ENCODE results near the gene CXCL17. TPM values are rescaled to one million over a fixed set of nuclear protein-coding genes. Genes with fewer than 3 reads are reported as not detected.

The CXCL17 gene
- polyA plus RNA-seq, 2 donors = 107 to 171 TPM

- Histone ChIP-seq H3K9me3 (ENCODE audit: control insufficient read depth in 2 of 2, insufficient read depth in 1 of 2, low read depth in 1 of 2, low read length in 1 of 2) (no peaks in the 10 kb centered on the region), H3K4me3 (ENCODE audit: low read depth in 1 of 2, low read length in 2 of 2) (no peak overlapping the region), H3K27me3 (ENCODE audit: control insufficient read depth in 1 of 2, insufficient read depth in 2 of 2, low read length in 2 of 2) (no peaks in the 10 kb centered on the region), H3K36me3 (ENCODE audit: control insufficient read depth in 2 of 2, insufficient read depth in 2 of 2, low read length in 1 of 2) (no peaks in the 10 kb centered on the region), H3K27ac (ENCODE audit: low read depth in 2 of 2, low read length in 1 of 2) (no peak overlapping the region), H3K4me1 (ENCODE audit: control insufficient read depth in 2 of 2, insufficient read depth in 2 of 2, low read length in 1 of 2) (no peaks in the 10 kb centered on the region)
- WGBS, 2 donors = 94 to 97% methylated on average over 2 of the region's 2 CpGs
Measured at GRCh38 chr19:42477117-42477516, 34.4 kb upstream of the CXCL17 start.

GRCh38 chr19:42475366-42475765 lies 32.6 kb upstream of the CXCL17 start:
- WGBS, 2 donors = 75 to 76% methylated on average over 3 to 4 of the region's 4 CpGs
- Histone ChIP-seq H3K9me3 (ENCODE audit: control insufficient read depth in 2 of 2, insufficient read depth in 1 of 2, low read depth in 1 of 2, low read length in 1 of 2) (no peaks in the 10 kb centered on the region), H3K4me1 (ENCODE audit: control insufficient read depth in 2 of 2, insufficient read depth in 2 of 2, low read length in 1 of 2) (no peaks in the 10 kb centered on the region), H3K27me3 (ENCODE audit: control insufficient read depth in 1 of 2, insufficient read depth in 2 of 2, low read length in 2 of 2) (no peaks in the 10 kb centered on the region), H3K36me3 (ENCODE audit: control insufficient read depth in 2 of 2, insufficient read depth in 2 of 2, low read length in 1 of 2) (no peaks in the 10 kb centered on the region), H3K27ac (ENCODE audit: low read depth in 2 of 2, low read length in 1 of 2) (no peak overlapping the region), H3K4me3 (ENCODE audit: low read depth in 1 of 2, low read length in 2 of 2) (no peak overlapping the region)

GRCh38 chr19:42474743-42475142 lies 32.0 kb upstream of the CXCL17 start:
- Histone ChIP-seq H3K4me3 (ENCODE audit: low read depth in 1 of 2, low read length in 2 of 2) (no peak overlapping the region), H3K27me3 (ENCODE audit: control insufficient read depth in 1 of 2, insufficient read depth in 2 of 2, low read length in 2 of 2) (no peaks in the 10 kb centered on the region), H3K36me3 (ENCODE audit: control insufficient read depth in 2 of 2, insufficient read depth in 2 of 2, low read length in 1 of 2) (no peaks in the 10 kb centered on the region), H3K4me1 (ENCODE audit: control insufficient read depth in 2 of 2, insufficient read depth in 2 of 2, low read length in 1 of 2) (no peaks in the 10 kb centered on the region), H3K27ac (ENCODE audit: low read depth in 2 of 2, low read length in 1 of 2) (no peak overlapping the region), H3K9me3 (ENCODE audit: control insufficient read depth in 2 of 2, insufficient read depth in 1 of 2, low read depth in 1 of 2, low read length in 1 of 2) (no peaks in the 10 kb centered on the region)
- WGBS, 2 donors = 75 to 77% methylated on average over 4 of the region's 4 CpGs

- Histone ChIP-seq H3K36me3 (ENCODE audit: control insufficient read depth in 2 of 2, insufficient read depth in 2 of 2, low read length in 1 of 2) (no peaks in the 10 kb centered on the region), H3K27me3 (ENCODE audit: control insufficient read depth in 1 of 2, insufficient read depth in 2 of 2, low read length in 2 of 2) (no peaks in the 10 kb centered on the region), H3K4me1 (ENCODE audit: control insufficient read depth in 2 of 2, insufficient read depth in 2 of 2, low read length in 1 of 2) (no peaks in the 10 kb centered on the region), H3K9me3 (ENCODE audit: control insufficient read depth in 2 of 2, insufficient read depth in 1 of 2, low read depth in 1 of 2, low read length in 1 of 2) (no peaks in the 10 kb centered on the region), H3K27ac (ENCODE audit: low read depth in 2 of 2, low read length in 1 of 2) (no peak overlapping the region), H3K4me3 (ENCODE audit: low read depth in 1 of 2, low read length in 2 of 2) (no peak overlapping the region)
- 59 to 67% methylated on average over 6 of the region's 6 CpGs for WGBS, 2 donors
Measured at GRCh38 chr19:42473686-42474085, 30.9 kb upstream of the CXCL17 start.

GRCh38 chr19:42472402-42473147 lies 29.8 kb upstream of the CXCL17 start:
- Histone ChIP-seq H3K36me3 (ENCODE audit: control insufficient read depth in 2 of 2, insufficient read depth in 2 of 2, low read length in 1 of 2) (no peaks in the 10 kb centered on the region), H3K27me3 (ENCODE audit: control insufficient read depth in 1 of 2, insufficient read depth in 2 of 2, low read length in 2 of 2) (no peaks in the 10 kb centered on the region), H3K4me3 (ENCODE audit: low read depth in 1 of 2, low read length in 2 of 2) (no peak overlapping the region), H3K27ac (ENCODE audit: low read depth in 2 of 2, low read length in 1 of 2) (no peak overlapping the region), H3K4me1 (ENCODE audit: control insufficient read depth in 2 of 2, insufficient read depth in 2 of 2, low read length in 1 of 2) (no peaks in the 10 kb centered on the region), H3K9me3 (ENCODE audit: control insufficient read depth in 2 of 2, insufficient read depth in 1 of 2, low read depth in 1 of 2, low read length in 1 of 2) (no peaks in the 10 kb centered on the region)
- 75 to 76% methylated on average over 7 of the region's 7 CpGs for WGBS, 2 donors

GRCh38 chr19:42471554-42472249 lies 29.0 kb upstream of the CXCL17 start:
- Histone ChIP-seq H3K27ac (ENCODE audit: low read depth in 2 of 2, low read length in 1 of 2) (peak overlapping the region; percentile 65 to 85), H3K27me3 (ENCODE audit: control insufficient read depth in 1 of 2, insufficient read depth in 2 of 2, low read length in 2 of 2) (no peaks in the 10 kb centered on the region), H3K9me3 (ENCODE audit: control insufficient read depth in 2 of 2, insufficient read depth in 1 of 2, low read depth in 1 of 2, low read length in 1 of 2) (no peaks in the 10 kb centered on the region), H3K4me1 (ENCODE audit: control insufficient read depth in 2 of 2, insufficient read depth in 2 of 2, low read length in 1 of 2) (no peaks in the 10 kb centered on the region), H3K36me3 (ENCODE audit: control insufficient read depth in 2 of 2, insufficient read depth in 2 of 2, low read length in 1 of 2) (no peaks in the 10 kb centered on the region), H3K4me3 (ENCODE audit: low read depth in 1 of 2, low read length in 2 of 2) (no peak overlapping the region)
- WGBS, 2 donors = 41 to 49% methylated on average over 7 of the region's 7 CpGs

- Histone ChIP-seq H3K9me3 (ENCODE audit: control insufficient read depth in 2 of 2, insufficient read depth in 1 of 2, low read depth in 1 of 2, low read length in 1 of 2) (no peaks in the 10 kb centered on the region), H3K27ac (ENCODE audit: low read depth in 2 of 2, low read length in 1 of 2) (no peak overlapping the region), H3K4me3 (ENCODE audit: low read depth in 1 of 2, low read length in 2 of 2) (no peak overlapping the region), H3K4me1 (ENCODE audit: control insufficient read depth in 2 of 2, insufficient read depth in 2 of 2, low read length in 1 of 2) (no peaks in the 10 kb centered on the region), H3K36me3 (ENCODE audit: control insufficient read depth in 2 of 2, insufficient read depth in 2 of 2, low read length in 1 of 2) (no peaks in the 10 kb centered on the region), H3K27me3 (ENCODE audit: control insufficient read depth in 1 of 2, insufficient read depth in 2 of 2, low read length in 2 of 2) (no peaks in the 10 kb centered on the region)
- WGBS, 2 donors = 61 to 62% methylated on average over 8 of the region's 8 CpGs
Measured at GRCh38 chr19:42469311-42470235, 26.8 kb upstream of the CXCL17 start.

- no peaks in the 10 kb centered on the region for H3K9me3 ChIP-seq (ENCODE audit: control insufficient read depth in 2 of 2, insufficient read depth in 1 of 2, low read depth in 1 of 2, low read length in 1 of 2)
- no peak overlapping the region for H3K4me3 ChIP-seq (ENCODE audit: low read depth in 1 of 2, low read length in 2 of 2)
- 37 to 51% methylated on average over 3 of the region's 3 CpGs for WGBS, 2 donors
- no peaks in the 10 kb centered on the region for H3K4me1 ChIP-seq (ENCODE audit: control insufficient read depth in 2 of 2, insufficient read depth in 2 of 2, low read length in 1 of 2)
- H3K27me3 ChIP-seq (ENCODE audit: control insufficient read depth in 1 of 2, insufficient read depth in 2 of 2, low read length in 2 of 2) = no peaks in the 10 kb centered on the region
- no peaks in the 10 kb centered on the region for H3K36me3 ChIP-seq (ENCODE audit: control insufficient read depth in 2 of 2, insufficient read depth in 2 of 2, low read length in 1 of 2)
- H3K27ac ChIP-seq (ENCODE audit: low read depth in 2 of 2, low read length in 1 of 2) = peak overlapping the region in 1 of 2 donors; percentile 47
Measured at GRCh38 chr19:42468273-42468796, 25.6 kb upstream of the CXCL17 start.

- H3K27me3 ChIP-seq (ENCODE audit: control insufficient read depth in 1 of 2, insufficient read depth in 2 of 2, low read length in 2 of 2) = no peaks in the 10 kb centered on the region
- 60 to 67% methylated on average over 5 of the region's 5 CpGs for WGBS, 2 donors
- no peaks in the 10 kb centered on the region for H3K9me3 ChIP-seq (ENCODE audit: control insufficient read depth in 2 of 2, insufficient read depth in 1 of 2, low read depth in 1 of 2, low read length in 1 of 2)
- H3K36me3 ChIP-seq (ENCODE audit: control insufficient read depth in 2 of 2, insufficient read depth in 2 of 2, low read length in 1 of 2) = no peaks in the 10 kb centered on the region
- H3K4me1 ChIP-seq (ENCODE audit: control insufficient read depth in 2 of 2, insufficient read depth in 2 of 2, low read length in 1 of 2) = peaks cover 0 to 5% of the 10 kb centered on the region in 2 donors
- no peak overlapping the region for H3K27ac ChIP-seq (ENCODE audit: low read depth in 2 of 2, low read length in 1 of 2)
- no peak overlapping the region for H3K4me3 ChIP-seq (ENCODE audit: low read depth in 1 of 2, low read length in 2 of 2)
Measured at GRCh38 chr19:42467183-42467760, 24.5 kb upstream of the CXCL17 start.

All from esophagus (tissue), 2 donors.